Measurements from ENCODE around the gene B4GALT3. TPM values are rescaled to one million over a fixed set of nuclear protein-coding genes. Genes with fewer than 3 reads are reported as not detected.

Gene B4GALT3
- total RNA-seq, 1 experiment from 2014 or later = 59.2 TPM

- H3K4me3 Mint-ChIP-seq (ENCODE audit: low read depth, unreplicated experiment) = peak within 1 kb of the TSS; percentile 94
- CTCF ChIA-PET = interaction anchor here (1.1 kb wide), 1 partner anchor 18 kb away, joined by 3 read pairs; no protein-coding TSS in a partner anchor
- TF ChIP-seq CTCF (IDR thresholded peaks at IDR 0.05; ENCODE audit: unreplicated experiment) = peak; percentile 40
- H3K27ac Mint-ChIP-seq (ENCODE audit: unreplicated experiment) = peak within 1 kb of the TSS; percentile 78
- TSS peak; percentile 2 for BruUV-seq (replicated peaks)
- intact Hi-C loops (cut with micrococcal nuclease; ENCODE audit: unreplicated experiment) = no loop called here
- no peaks in the 10 kb centered on the region for H3K27me3 Mint-ChIP-seq (ENCODE audit: unreplicated experiment)
- H3K4me1 Mint-ChIP-seq (ENCODE audit: low read depth, unreplicated experiment) = peaks cover 52% of the 10 kb centered on the region
- H3K9me3 Mint-ChIP-seq (ENCODE audit: low read depth, unreplicated experiment) = no peaks in the 10 kb centered on the region
- peaks cover 66% of the 10 kb centered on the region for H3K36me3 Mint-ChIP-seq (ENCODE audit: insufficient read depth, unreplicated experiment)
- peak; percentile 96 for DNase-seq
Measured at GRCh38 chr1:161159087-161159912, 18.0 kb downstream of the B4GALT3 start, which contains the start of gene USP21. TSS of gene USP21 (plus strand) at chr1:161159500. CDS start at chr1:161160641, 1,141 bp downstream.

DNA sequence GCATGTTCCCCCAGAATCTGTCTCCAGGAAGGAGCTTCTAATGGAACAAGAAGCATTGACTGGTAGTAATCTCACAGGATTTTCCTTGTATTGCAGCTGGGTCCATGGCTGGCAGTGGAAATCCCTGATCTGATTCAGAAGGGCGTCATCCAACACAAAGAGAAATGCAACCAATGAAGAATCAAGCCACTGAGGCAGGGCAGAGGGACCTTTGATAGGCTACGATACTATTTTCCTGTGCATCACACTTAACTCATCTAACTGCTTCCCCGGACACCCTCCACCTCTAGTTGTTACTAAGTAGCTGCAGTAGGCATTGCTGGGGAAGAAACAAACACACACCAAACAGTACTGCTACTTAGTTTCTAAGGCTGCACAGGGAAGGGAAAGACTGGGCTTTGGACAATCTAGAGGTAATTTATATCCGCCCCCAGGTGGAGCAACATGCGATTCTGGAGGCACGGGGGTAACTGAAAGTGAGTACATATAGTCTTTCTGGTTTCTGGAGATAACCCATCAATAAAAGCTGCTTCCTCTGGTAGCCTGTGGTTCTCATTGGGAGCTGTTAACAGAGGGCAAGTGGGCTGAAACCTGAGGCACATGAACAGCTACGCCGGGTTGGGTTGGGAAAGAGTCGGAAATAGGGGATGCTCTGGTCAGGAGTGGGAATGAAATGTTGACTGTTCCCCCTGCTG, 18.8 kb downstream of the B4GALT3 start:
- intact Hi-C loops (cut with micrococcal nuclease; ENCODE audit: unreplicated experiment) = no loop called here
- CTCF ChIA-PET = interaction anchor here (0.5 to 1.1 kb wide), 3 partner anchors 13 to 67 kb away, joined by 3 to 5 read pairs (median 4); partner anchors contain the start of gene TOMM40L
- DNase-seq = no peak
- no peaks in the 10 kb centered on the region for H3K9me3 Mint-ChIP-seq (ENCODE audit: low read depth, unreplicated experiment)
- no peaks in the 10 kb centered on the region for H3K27me3 Mint-ChIP-seq (ENCODE audit: unreplicated experiment)
- peaks cover 52% of the 10 kb centered on the region for H3K4me1 Mint-ChIP-seq (ENCODE audit: low read depth, unreplicated experiment)
- no TSS peak for BruUV-seq (replicated peaks)
- no peak for TF ChIP-seq CTCF (IDR thresholded peaks at IDR 0.05; ENCODE audit: unreplicated experiment)
- H3K36me3 Mint-ChIP-seq (ENCODE audit: insufficient read depth, unreplicated experiment) = peaks cover 66% of the 10 kb centered on the region
- H3K4me3 Mint-ChIP-seq (ENCODE audit: low read depth, unreplicated experiment) = peak overlapping the region; percentile 94
- peak overlapping the region; percentile 78 for H3K27ac Mint-ChIP-seq (ENCODE audit: unreplicated experiment)

DNA sequence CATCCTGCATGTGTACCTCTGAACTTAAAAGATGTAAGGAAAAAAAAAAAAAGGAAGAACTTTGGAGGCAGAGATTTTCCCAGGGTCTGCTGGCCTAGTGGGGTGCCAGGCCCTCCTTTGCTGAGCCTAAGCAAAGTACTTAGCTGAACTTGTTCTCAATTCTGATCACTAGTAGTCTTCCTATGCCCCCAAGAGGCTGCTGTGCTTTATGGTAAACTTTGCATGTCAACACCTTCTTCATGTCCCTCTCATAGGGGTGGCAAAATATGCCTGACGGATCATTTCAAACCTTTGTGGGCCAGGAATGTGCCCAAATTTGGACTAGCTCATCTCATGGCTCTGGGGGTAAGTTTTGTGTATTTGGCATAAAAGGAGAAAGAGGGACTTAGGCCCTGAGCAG, 19.4 kb downstream of the B4GALT3 start:
- CTCF ChIA-PET = interaction anchor here (0.6 to 0.9 kb wide), 3 partner anchors 8 to 68 kb away, joined by 3 to 10 read pairs (median 4); partner anchors contain the start of genes PPOX and TOMM40L
- H3K27me3 Mint-ChIP-seq (ENCODE audit: unreplicated experiment) = no peaks in the 10 kb centered on the region
- peaks cover 66% of the 10 kb centered on the region for H3K36me3 Mint-ChIP-seq (ENCODE audit: insufficient read depth, unreplicated experiment)
- H3K4me3 Mint-ChIP-seq (ENCODE audit: low read depth, unreplicated experiment) = peak overlapping the region; percentile 94
- no peak overlapping the region for H3K27ac Mint-ChIP-seq (ENCODE audit: unreplicated experiment)
- DNase-seq = no peak
- H3K4me1 Mint-ChIP-seq (ENCODE audit: low read depth, unreplicated experiment) = peaks cover 52% of the 10 kb centered on the region
- H3K9me3 Mint-ChIP-seq (ENCODE audit: low read depth, unreplicated experiment) = no peaks in the 10 kb centered on the region
- BruUV-seq (replicated peaks) = no TSS peak
- no peak for TF ChIP-seq CTCF (IDR thresholded peaks at IDR 0.05; ENCODE audit: unreplicated experiment)
- intact Hi-C loops (cut with micrococcal nuclease; ENCODE audit: unreplicated experiment) = no loop called here

- CTCF ChIA-PET = interaction anchor here (0.5 to 1.3 kb wide), 4 partner anchors 12 to 883 kb away, joined by 3 to 5 read pairs (median 3); partner anchors contain the start of gene PPOX
- TSS peak; percentile 98 for BruUV-seq (replicated peaks)
- H3K4me1 Mint-ChIP-seq (ENCODE audit: low read depth, unreplicated experiment) = peaks cover 27% of the 10 kb centered on the region
- H3K9me3 Mint-ChIP-seq (ENCODE audit: low read depth, unreplicated experiment) = no peaks in the 10 kb centered on the region
- peaks cover 35% of the 10 kb centered on the region for H3K36me3 Mint-ChIP-seq (ENCODE audit: insufficient read depth, unreplicated experiment)
- no peak for TF ChIP-seq CTCF (IDR thresholded peaks at IDR 0.05; ENCODE audit: unreplicated experiment)
- peak within 1 kb of the TSS; percentile 100 for H3K27ac Mint-ChIP-seq (ENCODE audit: unreplicated experiment)
- intact Hi-C loops (cut with micrococcal nuclease; ENCODE audit: unreplicated experiment) = no loop called here
- peak within 1 kb of the TSS; percentile 98 for H3K4me3 Mint-ChIP-seq (ENCODE audit: low read depth, unreplicated experiment)
- DNase-seq = peak; percentile 84
- H3K27me3 Mint-ChIP-seq (ENCODE audit: unreplicated experiment) = no peaks in the 10 kb centered on the region
Measured at GRCh38 chr1:161153682-161154337, 23.5 kb downstream of the B4GALT3 start, which contains the start of gene UFC1. TSS of gene UFC1 (plus strand) at chr1:161153978. CDS start at chr1:161153998, 20 bp downstream.

All from Calu3 (cell line).